HL-60 (cell line): ENCODE data around the gene ARHGAP18.

ENCODE experiments used
- DNase-seq, 2 experiments: peaks; one replicate each; pipeline ENCODE4 v3.0.0-alpha.2; 2010 to 2020; ENCODE audit warnings: low read depth in 1 of 2, low spot score in 1 of 2
- H3K27ac ChIP-seq: fragments of 250-450 bp; sonication (Bioruptor Pico); replicated peaks from 2 replicates; pipeline ENCODE4 v1.5.1; 2020; ENCODE audit warnings: mild to moderate bottlenecking, moderate library complexity
- H3K27me3 ChIP-seq: fragments of 250-450 bp; sonication (Bioruptor Pico); 2 replicates; pipeline ENCODE4 v1.5.1; 2021; ENCODE audit warnings: mild to moderate bottlenecking, moderate library complexity; ENCODE audit not compliant: insufficient read depth, poor library complexity, severe bottlenecking
- H3K4me3 ChIP-seq: replicated peaks from 2 replicates; pipeline ENCODE4 v1.5.1; 2011; ENCODE audit warnings: mild to moderate bottlenecking, control low read depth, low read length; ENCODE audit not compliant: insufficient read depth
- GABPA ChIP-seq: IDR thresholded peaks from 2 replicates; pipeline ENCODE4 v1.6.1; 2012; ENCODE audit warnings: low read depth
- POLR2AphosphoS5 ChIP-seq: IDR thresholded peaks from 2 replicates; pipeline ENCODE4 v1.6.1; 2012; ENCODE audit warnings: low read depth
- REST ChIP-seq: IDR thresholded peaks from 2 replicates; pipeline ENCODE4 v1.6.1; 2012; ENCODE audit warnings: low read depth; ENCODE audit not compliant: insufficient replicate concordance
- SPI1 ChIP-seq: IDR thresholded peaks from 2 replicates; pipeline ENCODE4 v1.6.1; 2012; ENCODE audit warnings: low read depth, mild to moderate bottlenecking, borderline replicate concordance
- TF ChIP-seq, protein P1 (sequence below): IDR thresholded peaks from one replicate; pipeline ENCODE4 v1.5.1; 2011; ENCODE audit warnings: low read length, control low read depth, inconsistent platforms; ENCODE audit not compliant: insufficient read depth

Gene ARHGAP18

DNA sequence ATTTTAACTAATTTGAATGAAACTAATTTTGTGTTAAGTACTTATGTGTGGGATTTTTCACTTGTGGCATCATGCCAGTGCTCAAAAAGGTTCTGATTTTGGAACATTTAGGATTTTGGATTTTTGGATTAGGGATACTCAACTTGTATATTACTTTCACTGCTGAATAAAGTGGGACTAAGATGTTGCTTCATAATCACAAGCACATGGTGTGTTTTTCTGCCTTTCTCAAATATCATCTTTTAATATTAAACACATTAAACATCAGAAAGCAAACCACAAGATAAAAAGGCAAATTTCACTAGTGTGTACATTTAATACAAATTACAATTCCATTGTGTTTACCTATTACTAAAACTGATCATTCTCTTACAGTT, 89.8 kb downstream of the ARHGAP18 start:
- DNase-seq = no peak

DNA sequence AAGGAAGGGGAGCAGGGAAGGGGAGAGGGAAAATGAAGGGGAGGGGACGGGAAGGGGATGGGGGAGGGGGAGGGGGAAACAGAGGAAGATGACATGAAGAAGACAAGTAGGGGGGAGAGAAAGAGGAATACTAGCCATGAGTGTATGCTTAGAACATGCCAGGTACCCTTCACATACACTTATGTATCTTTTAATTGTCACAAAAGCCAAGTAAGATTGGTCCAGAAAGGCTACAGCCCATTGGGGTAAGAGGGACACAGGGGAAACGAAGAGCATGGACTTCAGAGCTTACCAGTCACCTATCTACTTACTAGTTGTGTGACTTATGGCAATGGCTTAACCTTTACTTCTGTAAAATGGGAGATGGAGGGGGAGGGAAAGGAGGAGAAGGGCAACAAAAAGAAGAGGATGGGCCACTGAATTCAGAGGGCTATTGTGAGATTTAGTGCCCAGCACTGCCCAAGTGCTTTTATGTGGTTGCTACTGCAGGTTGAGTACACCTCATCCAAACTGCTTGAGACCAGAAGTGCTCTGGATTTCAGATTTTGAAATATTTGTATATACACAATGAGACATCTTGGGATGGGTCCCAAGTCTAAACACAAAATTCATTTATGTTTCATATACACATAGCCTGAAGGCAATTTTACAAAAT, 90.3 kb downstream of the ARHGAP18 start:
- H3K27me3 ChIP-seq = no peaks in the 10 kb centered on the region
- no peak overlapping the region for H3K27ac ChIP-seq
- H3K4me3 ChIP-seq = no peak overlapping the region
- TF ChIP-seq SPI1 (no peak), REST (no peak), POLR2AphosphoS5 (no peak), GABPA (no peak)
- TF ChIP-seq, protein P1, sequence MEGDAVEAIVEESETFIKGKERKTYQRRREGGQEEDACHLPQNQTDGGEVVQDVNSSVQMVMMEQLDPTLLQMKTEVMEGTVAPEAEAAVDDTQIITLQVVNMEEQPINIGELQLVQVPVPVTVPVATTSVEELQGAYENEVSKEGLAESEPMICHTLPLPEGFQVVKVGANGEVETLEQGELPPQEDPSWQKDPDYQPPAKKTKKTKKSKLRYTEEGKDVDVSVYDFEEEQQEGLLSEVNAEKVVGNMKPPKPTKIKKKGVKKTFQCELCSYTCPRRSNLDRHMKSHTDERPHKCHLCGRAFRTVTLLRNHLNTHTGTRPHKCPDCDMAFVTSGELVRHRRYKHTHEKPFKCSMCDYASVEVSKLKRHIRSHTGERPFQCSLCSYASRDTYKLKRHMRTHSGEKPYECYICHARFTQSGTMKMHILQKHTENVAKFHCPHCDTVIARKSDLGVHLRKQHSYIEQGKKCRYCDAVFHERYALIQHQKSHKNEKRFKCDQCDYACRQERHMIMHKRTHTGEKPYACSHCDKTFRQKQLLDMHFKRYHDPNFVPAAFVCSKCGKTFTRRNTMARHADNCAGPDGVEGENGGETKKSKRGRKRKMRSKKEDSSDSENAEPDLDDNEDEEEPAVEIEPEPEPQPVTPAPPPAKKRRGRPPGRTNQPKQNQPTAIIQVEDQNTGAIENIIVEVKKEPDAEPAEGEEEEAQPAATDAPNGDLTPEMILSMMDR = no peak
- DNase-seq = no peak

More for the DNA sequence above, 89.8 kb downstream of the ARHGAP18 start:
- H3K4me3 ChIP-seq = no peak overlapping the region
- no peaks in the 10 kb centered on the region for H3K27me3 ChIP-seq
- no peak overlapping the region for H3K27ac ChIP-seq
- no peak for TF ChIP-seq POLR2AphosphoS5
- TF ChIP-seq SPI1 = no peak
- TF ChIP-seq, protein P1 = no peak
- no peak for TF ChIP-seq GABPA
- no peak for TF ChIP-seq REST

- DNase-seq = no peak
- Histone ChIP-seq H3K4me3 (no peak overlapping the region), H3K27ac (no peak overlapping the region), H3K27me3 (no peaks in the 10 kb centered on the region)
- no peak for TF ChIP-seq GABPA
- no peak for TF ChIP-seq REST
- TF ChIP-seq POLR2AphosphoS5 = no peak
- no peak for TF ChIP-seq SPI1
- TF ChIP-seq, protein P1 = no peak
These were observed 92.0 kb downstream of the ARHGAP18 start for GRCh38 chr6:129617986-129618385.
